ENCODE data around the gene NR2C1.

GRCh38 chr12:95115641-95116040, 42.2 kb upstream of the NR2C1 start:
- TF ChIP-seq CTCF (IDR thresholded peaks at IDR 0.05): no peak
- TF ChIP-seq POLR2A (IDR thresholded peaks at IDR 0.05): no peak

All from body of pancreas (tissue), 4 donors.